ENCODE data around the gene COL21A1. TPM values are rescaled to one million over a fixed set of nuclear protein-coding genes. Genes with fewer than 3 reads are reported as not detected.

The COL21A1 gene
- total RNA-seq, 1 donor: under 0.01 TPM

GRCh38 chr6:56246541-56246880, 869 bp downstream of the COL21A1 start:
- peak overlapping the region; percentile 59 for H3K4me3 ChIP-seq (ENCODE audit: low read depth, low read length)
- TF ChIP-seq CTCF (IDR thresholded peaks at IDR 0.05; ENCODE audit: insufficient read depth, low read depth, low read length): no peak
- no peak for DNase-seq (ENCODE audit: low read depth)

- peak; percentile 23 for DNase-seq (ENCODE audit: low read depth)
- TF ChIP-seq CTCF (IDR thresholded peaks at IDR 0.05; ENCODE audit: insufficient read depth, low read depth, low read length): no peak
- no peak overlapping the region for H3K4me3 ChIP-seq (ENCODE audit: low read depth, low read length)
Measured at GRCh38 chr6:56245903-56246351, 1.5 kb downstream of the COL21A1 start.

GRCh38 chr6:56244528-56245253, 2.7 kb downstream of the COL21A1 start:
- H3K4me3 ChIP-seq (ENCODE audit: low read depth, low read length): no peak overlapping the region
- no peak for DNase-seq (ENCODE audit: low read depth)
- no peak for TF ChIP-seq CTCF (IDR thresholded peaks at IDR 0.05; ENCODE audit: insufficient read depth, low read depth, low read length)

- H3K4me3 ChIP-seq (ENCODE audit: low read depth, low read length): no peak overlapping the region
- no peak for DNase-seq (ENCODE audit: low read depth)
- TF ChIP-seq CTCF (IDR thresholded peaks at IDR 0.05; ENCODE audit: insufficient read depth, low read depth, low read length): no peak
Measured at GRCh38 chr6:56244089-56244488, 3.3 kb downstream of the COL21A1 start.

GRCh38 chr6:56243518-56244070, 3.8 kb downstream of the COL21A1 start:
- no peak for DNase-seq (ENCODE audit: low read depth)
- H3K4me3 ChIP-seq (ENCODE audit: low read depth, low read length): no peak overlapping the region
- no peak for TF ChIP-seq CTCF (IDR thresholded peaks at IDR 0.05; ENCODE audit: insufficient read depth, low read depth, low read length)

GRCh38 chr6:56242346-56242745, 5.0 kb downstream of the COL21A1 start:
- peak; percentile 64 for DNase-seq (ENCODE audit: low read depth)
- no peak for TF ChIP-seq CTCF (IDR thresholded peaks at IDR 0.05; ENCODE audit: insufficient read depth, low read depth, low read length)
- no peak overlapping the region for H3K4me3 ChIP-seq (ENCODE audit: low read depth, low read length)
